SU-DHL-6 (cell line): ENCODE measurements around the gene PPP1R12B.
"Not testable (repeated sequence)": the region's sequence is repeated elsewhere in the genome, so short reads cannot be mapped to it uniquely, and the experiment has no call there.

Source experiments
- H2AFZ ChIP-seq: fragments of 200-600 bp; sonication (generic); 2 replicates; pipeline ENCODE4 v1.6.1; 2014; ENCODE audit warnings: low read depth, mild to moderate bottlenecking, moderate library complexity, mixed read lengths, antibody characterized with exemption, low read length; ENCODE audit not compliant: severe bottlenecking
- H3F3A ChIP-seq: fragments of 200-600 bp; shearing (Covaris generic); 2 replicates; pipeline ENCODE4 v1.6.0; 2016; ENCODE audit warnings: antibody characterized with exemption, mild to moderate bottlenecking; ENCODE audit not compliant: insufficient read depth
- H3K27ac ChIP-seq: fragments of 200-600 bp; sonication (generic); 2 replicates; pipeline ENCODE4 v1.5.1; 2016; ENCODE audit warnings: low read depth, mild to moderate bottlenecking, low read length, moderate library complexity, mixed read lengths
- H3K27me3 ChIP-seq: fragments of 200-600 bp; sonication (generic), shearing (Covaris generic); 2 replicates; pipeline ENCODE4 v1.6.0; 2014; ENCODE audit warnings: mild to moderate bottlenecking, low read length
- H3K36me3 ChIP-seq: fragments of 200-600 bp; sonication (generic); 2 replicates; pipeline ENCODE4 v1.6.1; 2014; ENCODE audit warnings: mild to moderate bottlenecking, low read length, mixed read lengths
- H3K4me2 ChIP-seq: fragments of 300-600, 200-600 bp; shearing (Covaris generic), sonication (generic); 2 replicates; pipeline ENCODE4 v1.6.0; 2014; ENCODE audit warnings: low read length, low read depth, mild to moderate bottlenecking; ENCODE audit not compliant: poor library complexity, severe bottlenecking
- H3K4me3 ChIP-seq: fragments of 200-600 bp; sonication (generic); 2 replicates; pipeline ENCODE4 v1.5.1; 2014; ENCODE audit warnings: antibody characterized with exemption, low read length, mild to moderate bottlenecking, mixed read lengths; ENCODE audit not compliant: insufficient read depth, poor library complexity, severe bottlenecking
- H3K79me2 ChIP-seq: fragments of 200-600 bp; sonication (generic); 2 replicates; pipeline ENCODE4 v1.6.1; 2014; ENCODE audit warnings: mild to moderate bottlenecking, low read length, moderate library complexity; ENCODE audit not compliant: insufficient read depth
- H3K9ac ChIP-seq: fragments of 200-600 bp; sonication (generic); 2 replicates; pipeline ENCODE4 v1.7.0; 2014; ENCODE audit warnings: mild to moderate bottlenecking, low read length
- H3K9me2 ChIP-seq: fragments of 200-600 bp; sonication (generic); replicated peaks from 2 replicates; pipeline ENCODE4 v1.6.1; 2014; ENCODE audit warnings: low read length; ENCODE audit not compliant: insufficient read depth
- H3K9me3 ChIP-seq: fragments of 200-600 bp; sonication (generic); 2 replicates; pipeline ENCODE4 v1.6.1; 2014; ENCODE audit warnings: low read length, mixed read lengths; ENCODE audit not compliant: insufficient read depth
- H4K20me1 ChIP-seq: fragments of 200-600 bp; sonication (generic); 2 replicates; pipeline ENCODE4 v1.6.1; 2014; ENCODE audit warnings: low read depth, mild to moderate bottlenecking, antibody characterized with exemption, low read length, moderate library complexity, mixed read lengths
- EZH2phosphoT487 ChIP-seq: fragments of 200-600 bp; sonication (generic), shearing (Covaris generic); conservative IDR thresholded peaks from 2 replicates; pipeline ENCODE4 v1.6.1; 2018; ENCODE audit warnings: mild to moderate bottlenecking, antibody characterized with exemption, low read length, moderate library complexity, mixed read lengths
- TF ChIP-seq, protein P1 (sequence below): fragments of 200-600 bp; sonication (generic); IDR thresholded peaks from one replicate; pipeline ENCODE4 v1.5.1; 2017; ENCODE audit warnings: antibody characterized with exemption, mild to moderate bottlenecking, low read length, moderate library complexity; ENCODE audit not compliant: insufficient read depth, poor library complexity, severe bottlenecking

PPP1R12B gene

DNA sequence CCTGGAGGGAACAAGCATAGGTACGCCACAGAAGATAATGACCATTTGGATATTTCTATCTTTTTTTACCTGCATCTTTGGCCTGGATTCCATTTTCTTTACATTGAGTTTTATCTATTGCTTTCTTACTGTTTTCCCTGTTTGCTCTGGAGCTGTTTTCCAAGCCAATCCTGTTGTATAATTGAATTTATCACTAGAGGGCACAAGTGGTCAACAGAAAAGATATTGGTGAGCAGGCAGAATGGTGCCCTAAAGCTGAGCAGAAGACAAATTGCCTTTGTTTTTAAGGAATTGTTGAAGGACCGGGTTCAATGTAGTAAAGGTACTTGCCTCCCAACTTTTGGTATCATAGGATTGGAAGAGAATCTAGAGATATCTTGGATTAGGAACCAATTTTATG, 152.8 kb downstream of the PPP1R12B start:
- Histone ChIP-seq H2AFZ (no peak overlapping the region), H3K79me2 (no peaks in the 10 kb centered on the region), H3K27ac (no peak overlapping the region), H3K9me3 (no peaks in the 10 kb centered on the region), H3K4me2 (no peak overlapping the region), H3K9me2 (no peaks in the 10 kb centered on the region), H3K4me3 (no peak overlapping the region), H3F3A (no peaks in the 10 kb centered on the region), H3K27me3 (no peaks in the 10 kb centered on the region), H3K9ac (no peak overlapping the region), H4K20me1 (no peaks in the 10 kb centered on the region), H3K36me3 (no peaks in the 10 kb centered on the region)
- TF ChIP-seq, protein P1, sequence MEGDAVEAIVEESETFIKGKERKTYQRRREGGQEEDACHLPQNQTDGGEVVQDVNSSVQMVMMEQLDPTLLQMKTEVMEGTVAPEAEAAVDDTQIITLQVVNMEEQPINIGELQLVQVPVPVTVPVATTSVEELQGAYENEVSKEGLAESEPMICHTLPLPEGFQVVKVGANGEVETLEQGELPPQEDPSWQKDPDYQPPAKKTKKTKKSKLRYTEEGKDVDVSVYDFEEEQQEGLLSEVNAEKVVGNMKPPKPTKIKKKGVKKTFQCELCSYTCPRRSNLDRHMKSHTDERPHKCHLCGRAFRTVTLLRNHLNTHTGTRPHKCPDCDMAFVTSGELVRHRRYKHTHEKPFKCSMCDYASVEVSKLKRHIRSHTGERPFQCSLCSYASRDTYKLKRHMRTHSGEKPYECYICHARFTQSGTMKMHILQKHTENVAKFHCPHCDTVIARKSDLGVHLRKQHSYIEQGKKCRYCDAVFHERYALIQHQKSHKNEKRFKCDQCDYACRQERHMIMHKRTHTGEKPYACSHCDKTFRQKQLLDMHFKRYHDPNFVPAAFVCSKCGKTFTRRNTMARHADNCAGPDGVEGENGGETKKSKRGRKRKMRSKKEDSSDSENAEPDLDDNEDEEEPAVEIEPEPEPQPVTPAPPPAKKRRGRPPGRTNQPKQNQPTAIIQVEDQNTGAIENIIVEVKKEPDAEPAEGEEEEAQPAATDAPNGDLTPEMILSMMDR, result no peak
- no peak for TF ChIP-seq EZH2phosphoT487

DNA sequence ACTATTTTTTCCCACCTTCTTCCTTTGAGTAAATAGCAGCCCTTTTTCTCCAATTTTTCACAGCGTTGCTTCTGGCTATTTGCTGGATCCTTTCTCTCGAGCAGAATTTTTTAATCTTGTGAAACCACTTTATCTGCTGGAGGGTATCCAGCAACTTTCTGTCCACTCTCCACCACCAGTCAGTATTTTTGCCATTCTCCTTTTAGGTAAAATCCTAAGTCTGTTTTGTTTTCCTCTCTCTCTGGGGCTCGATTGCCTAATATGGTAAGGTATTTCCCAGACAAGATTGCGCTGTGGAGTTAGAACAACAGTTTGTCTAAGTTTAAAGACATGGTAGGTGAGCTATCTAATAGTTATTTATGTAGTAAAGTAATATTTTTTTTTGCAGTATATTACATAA, 156.9 kb downstream of the PPP1R12B start:
- Histone ChIP-seq H2AFZ (no peak overlapping the region), H4K20me1 (no peaks in the 10 kb centered on the region), H3K27me3 (no peaks in the 10 kb centered on the region), H3K27ac (no peak overlapping the region), H3K9me2 (no peaks in the 10 kb centered on the region), H3F3A (no peaks in the 10 kb centered on the region), H3K9me3 (no peaks in the 10 kb centered on the region), H3K4me3 (no peak overlapping the region), H3K79me2 (no peaks in the 10 kb centered on the region), H3K9ac (no peak overlapping the region), H3K36me3 (no peaks in the 10 kb centered on the region), H3K4me2 (no peak overlapping the region)
- TF ChIP-seq, protein P1, result no peak
- TF ChIP-seq EZH2phosphoT487, result no peak

DNA sequence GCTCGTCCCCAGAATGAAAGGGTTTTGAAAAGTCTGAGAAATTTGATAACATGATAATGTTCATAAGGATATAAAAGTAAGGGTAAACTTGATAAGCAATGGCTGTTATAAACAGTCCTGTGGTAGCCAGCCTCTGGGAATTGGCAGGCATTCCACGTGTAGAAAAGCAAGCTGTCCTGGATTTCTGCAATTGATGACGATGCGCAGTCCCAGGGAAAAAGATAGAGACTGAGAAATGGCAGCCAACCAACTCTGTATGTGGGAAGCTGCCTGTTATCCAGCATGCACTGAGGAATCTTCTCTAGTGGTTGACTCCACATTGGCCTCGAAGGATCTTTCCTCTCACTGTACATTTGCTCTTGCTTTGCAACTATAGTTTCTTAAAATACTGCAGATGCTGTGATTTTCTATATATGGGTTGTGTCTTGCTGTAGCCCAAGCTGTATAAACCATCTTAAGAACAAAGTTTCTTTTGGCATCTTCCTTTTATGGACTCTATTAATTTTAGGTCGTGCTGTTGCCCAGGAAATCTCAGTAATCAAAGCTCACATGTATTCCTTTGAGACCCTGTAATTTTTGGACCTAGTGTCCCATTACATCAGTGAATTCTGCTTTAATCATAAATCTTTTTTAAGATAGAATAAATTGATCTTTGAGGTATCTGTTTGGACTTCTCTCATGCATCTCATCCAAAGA, 157.5 kb downstream of the PPP1R12B start:
- H3F3A ChIP-seq, H3K36me3 ChIP-seq, H3K9me2 ChIP-seq, H3K79me2 ChIP-seq, H3K9ac ChIP-seq, H2AFZ ChIP-seq, H3K4me3 ChIP-seq, H3K27me3 ChIP-seq, H4K20me1 ChIP-seq, H3K4me2 ChIP-seq, H3K9me3 ChIP-seq, H3K27ac ChIP-seq: not testable (repeated sequence)

DNA sequence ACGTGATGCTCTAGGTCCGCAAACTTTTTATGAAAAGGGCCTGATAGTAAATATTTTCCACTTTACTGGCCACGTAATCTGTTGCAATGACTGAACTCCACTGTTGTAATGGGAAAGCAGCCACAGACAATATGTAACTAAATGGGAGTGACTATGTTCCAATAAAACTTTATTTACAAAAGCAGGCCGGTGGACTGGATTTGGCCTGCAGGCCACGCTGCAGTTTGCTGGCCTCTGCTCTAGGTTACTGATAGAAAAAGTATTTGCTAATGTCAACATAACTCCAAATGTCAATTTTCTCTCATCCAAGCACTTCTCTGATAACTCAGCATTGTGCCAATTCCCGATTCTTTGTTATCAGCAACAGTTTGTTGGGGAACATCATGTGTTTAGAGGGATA, 160.4 kb downstream of the PPP1R12B start:
- not testable (repeated sequence) for H2AFZ ChIP-seq, H3F3A ChIP-seq, H3K4me2 ChIP-seq, H3K9ac ChIP-seq, H3K9me3 ChIP-seq, H3K79me2 ChIP-seq, H3K36me3 ChIP-seq, H3K27ac ChIP-seq, H4K20me1 ChIP-seq, H3K4me3 ChIP-seq, H3K9me2 ChIP-seq, H3K27me3 ChIP-seq

DNA sequence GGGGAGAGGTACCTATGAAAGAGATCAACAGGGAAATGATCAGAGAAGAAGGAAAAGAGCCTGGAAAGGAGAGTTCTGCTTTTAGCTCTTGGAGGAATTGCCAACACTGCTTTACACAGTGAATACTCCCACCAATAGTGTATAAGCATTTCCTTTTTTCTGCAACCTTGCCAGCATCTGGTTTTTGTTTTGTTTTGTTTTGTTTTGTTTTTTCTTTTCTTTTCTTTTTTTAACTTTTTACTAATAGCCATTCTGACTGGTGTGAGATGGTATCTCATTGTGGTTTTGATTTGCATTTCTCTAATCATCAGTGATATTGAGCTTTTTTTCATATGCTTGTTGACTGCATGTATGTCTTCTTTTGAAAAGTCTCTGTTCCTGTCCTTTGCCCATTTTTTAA, 165.4 kb downstream of the PPP1R12B start:
- not testable (repeated sequence) for H3K79me2 ChIP-seq, H3K4me2 ChIP-seq, H3K27me3 ChIP-seq, H3F3A ChIP-seq, H3K4me3 ChIP-seq, H3K9ac ChIP-seq, H3K9me3 ChIP-seq, H3K27ac ChIP-seq, H3K9me2 ChIP-seq, H3K36me3 ChIP-seq, H4K20me1 ChIP-seq, H2AFZ ChIP-seq
